Panc1 (cell line): Measurements from ENCODE around the gene TPRG1. TPM values are rescaled to one million over a fixed set of nuclear protein-coding genes. Genes with fewer than 3 reads are reported as not detected.

Source experiments
- ATAC-seq: fragments of 200-7000 bp; cut with Tn5 transposase; 2 replicates; pipeline ENCODE4 v1.9.1; 2020; ENCODE audit warnings: mild to moderate bottlenecking, moderate library complexity
- BruUV-seq: library from RNA; stranded (reverse); fragments of 400-500 nt; replicated peaks from 2 replicates; lab custom pipeline; 2021; lab: Mats Ljungman, UMichigan
- CTCF ChIA-PET: fragments of 300-600 bp; sonication (Branson Sonifier 250); formaldehyde crosslinking; loops from one replicate; lab custom pipeline; 2022; ENCODE audit warnings: antibody characterized with exemption; lab: Charles Lee
- POLR2A ChIA-PET: fragments of 300-600 bp; sonication (Branson Sonifier 250); formaldehyde crosslinking; loops from one replicate; lab custom pipeline; 2022; ENCODE audit warnings: antibody characterized with exemption; lab: Charles Lee
- DNase-seq: peaks from one replicate; pipeline ENCODE4 v3.0.0-alpha.2; 2010; ENCODE audit warnings: low read depth, low spot score
- H3K27ac ChIP-seq: 2 replicates; pipeline ENCODE4 v1.5.1; 2011; ENCODE audit warnings: mild to moderate bottlenecking, low read length, inconsistent platforms
- H3K27me3 ChIP-seq: fragments of 200-500 bp; sonication (Bioruptor generic); 2 replicates; pipeline ENCODE4 v1.6.0; 2014; ENCODE audit warnings: low read length, inconsistent platforms; ENCODE audit not compliant: control insufficient read depth, insufficient read depth
- H3K36me3 ChIP-seq: fragments of 200-500 bp; sonication (Bioruptor generic); 2 replicates; pipeline ENCODE4 v1.5.1; 2014; ENCODE audit warnings: inconsistent platforms, mild to moderate bottlenecking, low read length, moderate library complexity; ENCODE audit not compliant: control insufficient read depth, insufficient read depth
- H3K4me1 ChIP-seq: 2 replicates; pipeline ENCODE4 v1.5.1; 2011; ENCODE audit warnings: inconsistent platforms, mild to moderate bottlenecking, low read length, moderate library complexity; ENCODE audit not compliant: control insufficient read depth, insufficient read depth
- H3K4me3 ChIP-seq, 2 experiments: 2 replicates each; pipeline ENCODE4 v1.5.1; 2011 to 2012; ENCODE audit warnings: low read depth in 2 of 2, low read length in 2 of 2, mild to moderate bottlenecking in 2 of 2, inconsistent platforms in 1 of 2, moderate library complexity in 1 of 2
- H3K9me3 ChIP-seq: fragments of 200-500 bp; sonication (Bioruptor generic); 2 replicates; pipeline ENCODE4 v1.5.1; 2014; ENCODE audit warnings: low read depth, mild to moderate bottlenecking, inconsistent platforms, low read length, moderate library complexity; ENCODE audit not compliant: control insufficient read depth, insufficient read depth
- CTCF ChIP-seq: fragments of 450-650 bp; IDR thresholded peaks from 2 replicates; pipeline ENCODE4 v1.5.1; 2017; ENCODE audit warnings: mild to moderate bottlenecking
- POLR2AphosphoS5 ChIP-seq: IDR thresholded peaks from 2 replicates; pipeline ENCODE4 v1.6.1; 2012; ENCODE audit warnings: mild to moderate bottlenecking, low read depth, low read length, moderate library complexity
- REST ChIP-seq, 2 experiments: IDR thresholded peaks; 2 replicates each; pipeline ENCODE4 v1.6.1; 2011 to 2012; ENCODE audit warnings: low read depth in 2 of 2, control low read depth in 1 of 2, low read length in 1 of 2, mild to moderate bottlenecking in 1 of 2, moderate library complexity in 1 of 2; ENCODE audit not compliant: insufficient read depth in 1 of 2
- SIN3A ChIP-seq: IDR thresholded peaks from 2 replicates; pipeline ENCODE4 v1.6.1; 2012; ENCODE audit warnings: low read depth, mild to moderate bottlenecking, low read length, moderate library complexity, borderline replicate concordance; ENCODE audit not compliant: insufficient read depth
- TCF7L2 ChIP-seq: IDR thresholded peaks from 2 replicates; pipeline ENCODE4 v1.6.1; 2011; ENCODE audit warnings: mild to moderate bottlenecking, low read depth, low read length, inconsistent platforms
- in situ Hi-C: cut with HindIII; loops from 2 replicates; pipeline ENCODE4 v1.10.0; 2016; ENCODE audit warnings: low sequenced_read_pairs, low pct_unique_long_range_greater_than_20kb
- intact Hi-C: fragments of 100-400 bp; cut with micrococcal nuclease; formaldehyde crosslinking; loops from one replicate; pipeline ENCODE4 v1.10.0; 2022; ENCODE audit not compliant: unreplicated experiment
- total RNA-seq: library from RNA; stranded (reverse); gene quantifications from one replicate; pipeline ENCODE4 v1.2.1, GENCODE V29; 2021; ENCODE audit not compliant: unreplicated experiment

The TPRG1 gene
- total RNA-seq, 1 experiment from 2014 or later = not detected

GRCh38 chr3:189286188-189286587 is 114.4 kb downstream of the TPRG1 start:
- POLR2A ChIA-PET = no interaction called here
- BruUV-seq = no TSS peak
- Histone ChIP-seq H3K4me3 (no peak overlapping the region), H3K27ac (no peak overlapping the region), H3K9me3 (no peaks in the 10 kb centered on the region), H3K27me3 (no peaks in the 10 kb centered on the region), H3K4me1 (no peaks in the 10 kb centered on the region), H3K36me3 (no peaks in the 10 kb centered on the region)
- no peak for DNase-seq
- intact Hi-C loops (no loop called here), in situ Hi-C loops (no loop called here)
- ATAC-seq = no peak
- CTCF ChIA-PET = no interaction called here
- TF ChIP-seq POLR2AphosphoS5 = no peak
- no peak for TF ChIP-seq CTCF
- TF ChIP-seq SIN3A = no peak
- no peak for TF ChIP-seq TCF7L2
- no peak for TF ChIP-seq REST (IDR thresholded peaks at IDR 0.05; ENCODE audit: insufficient read depth in 1 of 2, low read depth in 2 of 2, low read length in 1 of 2)

- Histone ChIP-seq H3K27me3 (no peaks in the 10 kb centered on the region), H3K9me3 (no peaks in the 10 kb centered on the region), H3K4me3 (no peak overlapping the region), H3K36me3 (no peaks in the 10 kb centered on the region), H3K27ac (no peak overlapping the region), H3K4me1 (no peaks in the 10 kb centered on the region)
- TF ChIP-seq TCF7L2 (no peak), REST (IDR thresholded peaks at IDR 0.05; ENCODE audit: insufficient read depth in 1 of 2, low read depth in 2 of 2, low read length in 1 of 2) (no peak), SIN3A (no peak), POLR2AphosphoS5 (no peak), CTCF (no peak)
- in situ Hi-C loops = no loop called here
- no TSS peak for BruUV-seq
- intact Hi-C loops = no loop called here
- POLR2A ChIA-PET = no interaction called here
- CTCF ChIA-PET = no interaction called here
- ATAC-seq (no peak), DNase-seq (no peak)
Measured at GRCh38 chr3:189286916-189287315, 115.1 kb downstream of the TPRG1 start.
